Chondrocyte (in vitro differentiated cells): ENCODE results near the gene ASCL2. TPM values are rescaled to one million over a fixed set of nuclear protein-coding genes. Genes with fewer than 3 reads are reported as not detected.
"Not testable (repeated sequence)": the region's sequence is repeated elsewhere in the genome, so short reads cannot be mapped to it uniquely, and the experiment has no call there.

Source experiments
- DNase-seq: peaks from one replicate; pipeline ENCODE4 v3.0.0; 2021; ENCODE audit warnings: mixed read lengths, low spot score
- H3K27ac Mint-ChIP-seq: one replicate; pipeline ENCODE4 v1.8.0; 2021; ENCODE audit warnings: mild to moderate bottlenecking, moderate library complexity, mixed read lengths; ENCODE audit not compliant: unreplicated experiment
- H3K27me3 Mint-ChIP-seq: 2 replicates; pipeline ENCODE4 v1.8.0; 2021; ENCODE audit warnings: low read depth, mixed read lengths
- H3K36me3 Mint-ChIP-seq: 2 replicates; pipeline ENCODE4 v1.8.0; 2021; ENCODE audit warnings: low read depth, mixed read lengths
- H3K4me1 Mint-ChIP-seq: 2 replicates; pipeline ENCODE4 v1.8.0; 2021; ENCODE audit warnings: low read depth, mild to moderate bottlenecking, mixed read lengths
- H3K4me3 Mint-ChIP-seq: one replicate; pipeline ENCODE4 v1.8.0; 2021; ENCODE audit warnings: mild to moderate bottlenecking, moderate library complexity, mixed read lengths; ENCODE audit not compliant: unreplicated experiment
- H3K9me3 Mint-ChIP-seq: 2 replicates; pipeline ENCODE4 v1.8.0; 2021; ENCODE audit warnings: low read depth, mixed read lengths
- CTCF ChIP-seq: fragments of 200-600 bp; sonication (generic); IDR thresholded peaks from 2 replicates; pipeline ENCODE4 v1.5.0; 2021; ENCODE audit warnings: antibody characterized with exemption, mild to moderate bottlenecking, moderate library complexity
- total RNA-seq: library from RNA; stranded (reverse); gene quantifications from 3 replicates; pipeline ENCODE4 v1.2.1, GENCODE V29; 2021

ASCL2 gene
- total RNA-seq, 1 donor from 2014 or later, result not detected

- TF ChIP-seq CTCF, result no peak
- Mint-ChIP-seq H3K4me1 (no peaks in the 10 kb centered on the region), H3K36me3 (peaks cover 3% of the 10 kb centered on the region), H3K4me3 (no peak overlapping the region), H3K27me3 (peaks cover 53% of the 10 kb centered on the region), H3K9me3 (peaks cover 16% of the 10 kb centered on the region), H3K27ac (no peak overlapping the region)
- no peak for DNase-seq
These were observed 29.6 kb downstream of the ASCL2 start for GRCh38 chr11:2240834-2241233.

- DNase-seq, result no peak
- Mint-ChIP-seq H3K9me3 (peaks cover 14% of the 10 kb centered on the region), H3K27me3 (peaks cover 40% of the 10 kb centered on the region), H3K4me1 (no peaks in the 10 kb centered on the region), H3K36me3 (no peaks in the 10 kb centered on the region), H3K27ac (peak overlapping the region; percentile 27), H3K4me3 (no peak overlapping the region)
- no peak for TF ChIP-seq CTCF
These were observed 32.7 kb downstream of the ASCL2 start for GRCh38 chr11:2237457-2238238.

GRCh38 chr11:2236381-2237134 lies 33.8 kb downstream of the ASCL2 start:
- not testable (repeated sequence) for H3K4me3 Mint-ChIP-seq, DNase-seq, H3K4me1 Mint-ChIP-seq, H3K27ac Mint-ChIP-seq, H3K36me3 Mint-ChIP-seq
- Mint-ChIP-seq H3K9me3 (peaks cover 10% of the 10 kb centered on the region), H3K27me3 (peaks cover 47% of the 10 kb centered on the region)

GRCh38 chr11:2235588-2236326 lies 34.6 kb downstream of the ASCL2 start:
- Mint-ChIP-seq H3K4me3 (no peak overlapping the region), H3K9me3 (peaks cover 9% of the 10 kb centered on the region), H3K36me3 (peaks cover under 1% of the 10 kb centered on the region), H3K27me3 (peaks cover 54% of the 10 kb centered on the region), H3K4me1 (no peaks in the 10 kb centered on the region), H3K27ac (no peak overlapping the region)
- no peak for TF ChIP-seq CTCF
- no peak for DNase-seq

- H3K27me3 Mint-ChIP-seq, result peaks cover 57% of the 10 kb centered on the region
- no peaks in the 10 kb centered on the region for H3K4me1 Mint-ChIP-seq
- no peak for DNase-seq
- H3K36me3 Mint-ChIP-seq, result peaks cover 7% of the 10 kb centered on the region
- H3K27ac Mint-ChIP-seq, result no peak overlapping the region
- H3K9me3 Mint-ChIP-seq, result peaks cover 13% of the 10 kb centered on the region
- H3K4me3 Mint-ChIP-seq, result no peak overlapping the region
- TF ChIP-seq CTCF, result no peak
These were observed 35.4 kb downstream of the ASCL2 start for GRCh38 chr11:2234963-2235362.
